Measurements from ENCODE around the gene LRRC8E. TPM values are rescaled to one million over a fixed set of nuclear protein-coding genes. Genes with fewer than 3 reads are reported as not detected.
"Not testable (repeated sequence)": the region's sequence is repeated elsewhere in the genome, so short reads cannot be mapped to it uniquely, and the experiment has no call there.

The LRRC8E gene
- total RNA-seq, 1 donor from 2014 or later: not detected

DNA sequence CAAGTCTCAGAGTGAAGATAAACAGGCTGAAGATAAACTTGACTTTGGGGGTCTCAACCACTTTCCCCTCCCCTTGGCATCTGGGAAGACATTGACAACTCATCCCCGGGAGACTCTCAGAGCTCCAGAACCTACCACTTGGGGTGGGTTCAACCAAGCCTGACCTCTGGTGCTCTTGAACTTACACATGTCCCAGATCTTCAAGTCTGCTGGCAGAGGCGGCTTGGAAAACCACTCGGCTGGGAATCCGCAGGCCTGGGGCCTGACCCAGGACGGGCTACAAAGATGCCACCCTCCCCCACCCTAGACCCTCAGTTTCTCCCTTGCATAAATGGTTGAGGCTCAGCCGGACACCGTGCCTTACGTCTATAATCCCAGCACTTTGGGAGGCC, 512 bp downstream of the LRRC8E start:
- no peaks in the 10 kb centered on the region for H3K9me3 ChIP-seq
- no peak for DNase-seq (ENCODE audit: low spot score in 2 of 2)
- no peak overlapping the region for H3K27ac ChIP-seq
- TF ChIP-seq, protein P1, sequence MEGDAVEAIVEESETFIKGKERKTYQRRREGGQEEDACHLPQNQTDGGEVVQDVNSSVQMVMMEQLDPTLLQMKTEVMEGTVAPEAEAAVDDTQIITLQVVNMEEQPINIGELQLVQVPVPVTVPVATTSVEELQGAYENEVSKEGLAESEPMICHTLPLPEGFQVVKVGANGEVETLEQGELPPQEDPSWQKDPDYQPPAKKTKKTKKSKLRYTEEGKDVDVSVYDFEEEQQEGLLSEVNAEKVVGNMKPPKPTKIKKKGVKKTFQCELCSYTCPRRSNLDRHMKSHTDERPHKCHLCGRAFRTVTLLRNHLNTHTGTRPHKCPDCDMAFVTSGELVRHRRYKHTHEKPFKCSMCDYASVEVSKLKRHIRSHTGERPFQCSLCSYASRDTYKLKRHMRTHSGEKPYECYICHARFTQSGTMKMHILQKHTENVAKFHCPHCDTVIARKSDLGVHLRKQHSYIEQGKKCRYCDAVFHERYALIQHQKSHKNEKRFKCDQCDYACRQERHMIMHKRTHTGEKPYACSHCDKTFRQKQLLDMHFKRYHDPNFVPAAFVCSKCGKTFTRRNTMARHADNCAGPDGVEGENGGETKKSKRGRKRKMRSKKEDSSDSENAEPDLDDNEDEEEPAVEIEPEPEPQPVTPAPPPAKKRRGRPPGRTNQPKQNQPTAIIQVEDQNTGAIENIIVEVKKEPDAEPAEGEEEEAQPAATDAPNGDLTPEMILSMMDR (IDR thresholded peaks at IDR 0.05): no peak
- peaks cover 3% of the 10 kb centered on the region for H3K27me3 ChIP-seq
- peak overlapping the region; percentile 16 to 40 for H3K4me3 ChIP-seq
- H3K36me3 ChIP-seq: no peaks in the 10 kb centered on the region
- no peaks in the 10 kb centered on the region for H3K4me1 ChIP-seq
- intact Hi-C loops (cut with DNase I): no loop called here

DNA sequence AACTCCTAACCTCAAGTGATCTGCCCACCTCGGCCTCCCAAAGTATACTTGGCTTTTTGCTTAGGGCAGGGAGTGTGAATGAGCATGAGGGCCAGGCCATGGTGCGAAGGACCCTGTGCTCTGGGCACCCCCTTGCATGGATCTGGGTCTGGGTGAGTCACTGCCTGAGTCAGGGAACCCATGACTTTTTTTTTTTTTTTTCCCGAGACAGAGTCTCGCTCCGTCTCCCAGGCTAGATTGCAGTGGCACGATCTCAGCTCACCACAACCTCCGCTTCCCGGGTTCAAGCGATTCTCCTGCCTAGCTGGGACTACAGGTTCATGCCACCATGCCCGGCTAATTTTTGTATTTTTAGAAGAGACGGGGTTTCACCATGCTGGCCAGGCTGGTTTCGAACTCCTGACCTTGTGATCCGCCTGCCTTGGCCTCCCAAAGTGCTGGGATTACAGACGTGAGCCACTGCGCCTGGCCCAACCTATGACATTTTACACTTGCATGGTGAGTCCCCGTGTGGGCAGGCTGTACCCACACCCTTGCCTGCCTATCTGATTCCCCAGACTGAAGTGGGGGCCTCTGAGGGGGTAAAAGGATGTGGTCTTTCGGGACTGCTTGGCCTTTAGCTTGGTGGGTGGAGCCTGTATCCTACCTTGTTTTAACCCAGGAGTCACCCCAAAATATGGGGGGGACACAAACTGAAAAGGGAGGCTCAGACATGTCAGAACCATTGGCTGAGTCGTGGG, 5.2 kb downstream of the LRRC8E start:
- not testable (repeated sequence) for H3K27me3 ChIP-seq; H3K4me3 ChIP-seq; DNase-seq (ENCODE audit: low spot score in 2 of 2)

DNA sequence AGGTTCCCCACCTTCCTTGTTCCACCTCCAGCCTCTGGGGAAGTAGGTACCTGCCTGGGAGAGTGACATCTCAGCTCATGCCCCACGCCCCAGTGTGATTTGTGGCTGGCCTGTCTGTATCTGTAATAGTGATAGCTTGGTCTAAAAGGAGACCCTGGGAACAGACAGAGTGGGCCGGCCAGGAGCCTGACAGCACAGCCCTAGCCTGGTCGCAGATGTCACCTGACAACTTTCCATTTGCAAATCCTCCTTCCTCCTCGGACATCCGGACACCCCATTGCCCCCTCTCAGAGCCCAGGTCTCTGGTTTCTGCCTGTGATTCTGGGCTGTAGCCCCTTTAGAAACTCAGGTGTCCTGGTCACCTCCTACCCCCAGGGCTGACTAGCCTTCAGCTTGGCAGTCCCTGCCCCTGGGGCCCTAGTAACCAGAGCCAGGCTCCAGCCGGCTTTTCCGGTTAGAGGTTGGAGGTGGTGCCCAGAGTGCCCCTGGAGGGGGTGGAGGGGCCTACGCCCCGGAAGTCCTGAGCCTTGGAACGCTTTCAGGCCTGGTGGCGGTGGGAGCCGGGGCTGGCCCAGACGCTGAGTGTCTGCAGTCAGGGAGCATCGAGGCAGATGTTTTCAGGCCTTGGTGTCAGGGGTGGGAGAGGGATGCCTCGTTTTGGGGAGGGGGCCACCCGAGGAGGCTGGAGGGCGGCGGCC, 6.5 kb downstream of the LRRC8E start:
- Histone ChIP-seq H3K4me1 (no peaks in the 10 kb centered on the region), H3K27ac (no peak overlapping the region), H3K4me3 (no peak overlapping the region), H3K27me3 (no peaks in the 10 kb centered on the region), H3K36me3 (no peaks in the 10 kb centered on the region), H3K9me3 (no peaks in the 10 kb centered on the region)
- intact Hi-C loops (cut with DNase I): no loop called here
- TF ChIP-seq, protein P1 (IDR thresholded peaks at IDR 0.05): no peak
- DNase-seq (ENCODE audit: low spot score in 2 of 2): no peak

More for the DNA sequence above, 5.2 kb downstream of the LRRC8E start:
- H3K9me3 ChIP-seq; intact Hi-C loops (cut with DNase I); H3K4me1 ChIP-seq; H3K36me3 ChIP-seq; H3K27ac ChIP-seq: not testable (repeated sequence)

DNA sequence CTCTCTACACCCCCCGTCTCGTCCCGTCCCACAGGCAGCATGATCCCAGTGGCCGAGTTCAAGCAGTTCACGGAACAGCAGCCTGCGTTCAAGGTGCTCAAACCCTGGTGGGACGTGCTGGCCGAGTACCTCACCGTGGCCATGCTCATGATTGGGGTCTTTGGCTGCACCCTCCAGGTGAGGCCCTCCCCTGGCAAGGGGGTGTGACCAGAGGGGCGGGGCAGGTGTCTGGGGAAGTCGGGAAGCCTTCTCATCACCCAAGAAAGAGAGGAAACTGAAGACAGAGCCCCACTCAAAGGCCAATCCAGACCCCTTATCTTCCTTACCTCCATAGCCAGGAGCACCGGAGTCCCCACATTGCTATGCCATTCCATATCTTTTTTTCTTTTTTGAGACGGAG, 7.3 kb downstream of the LRRC8E start:
- Histone ChIP-seq H3K27me3 (no peaks in the 10 kb centered on the region), H3K4me1 (no peaks in the 10 kb centered on the region), H3K9me3 (no peaks in the 10 kb centered on the region), H3K27ac (no peak overlapping the region), H3K4me3 (no peak overlapping the region), H3K36me3 (no peaks in the 10 kb centered on the region)
- intact Hi-C loops (cut with DNase I): no loop called here
- TF ChIP-seq, protein P1 (IDR thresholded peaks at IDR 0.05): no peak
- no peak for DNase-seq (ENCODE audit: low spot score in 2 of 2)

DNA sequence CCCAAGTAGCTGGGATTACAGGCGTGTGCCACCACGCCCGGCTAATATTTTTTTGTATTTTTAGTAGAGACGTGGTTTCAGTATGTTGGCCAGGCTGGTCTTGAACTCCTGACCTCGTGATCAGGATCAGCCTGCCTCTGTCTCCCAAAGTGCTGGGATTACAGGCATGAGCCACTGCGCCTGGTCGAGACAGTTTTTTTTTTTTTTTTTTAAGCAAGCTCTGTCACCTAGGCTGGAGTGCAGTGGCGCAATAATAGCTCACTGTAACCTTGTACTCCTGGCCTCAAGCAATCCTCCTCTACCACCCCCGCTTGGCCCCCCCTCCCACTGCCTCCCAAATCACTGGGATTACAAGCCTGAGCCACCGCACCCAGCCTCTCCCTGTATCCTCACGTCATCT, 9.0 kb downstream of the LRRC8E start:
- DNase-seq (ENCODE audit: low spot score in 2 of 2): no peak
- H3K36me3 ChIP-seq: no peaks in the 10 kb centered on the region
- TF ChIP-seq, protein P1 (IDR thresholded peaks at IDR 0.05): no peak

DNA sequence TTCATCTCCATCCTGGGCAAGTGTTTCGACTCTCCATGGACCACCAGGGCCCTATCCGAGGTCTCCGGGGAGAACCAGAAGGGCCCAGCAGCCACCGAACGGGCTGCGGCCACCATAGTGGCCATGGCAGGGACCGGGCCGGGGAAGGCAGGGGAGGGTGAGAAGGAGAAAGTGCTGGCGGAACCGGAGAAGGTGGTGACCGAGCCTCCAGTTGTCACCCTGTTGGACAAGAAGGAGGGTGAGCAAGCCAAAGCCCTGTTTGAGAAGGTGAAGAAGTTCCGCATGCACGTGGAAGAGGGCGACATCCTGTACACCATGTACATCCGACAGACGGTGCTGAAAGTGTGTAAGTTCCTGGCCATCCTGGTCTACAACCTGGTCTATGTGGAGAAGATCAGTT, 10.7 kb downstream of the LRRC8E start:
- intact Hi-C loops (cut with DNase I): no loop called here

More for the DNA sequence above, 9.0 kb downstream of the LRRC8E start:
- Histone ChIP-seq H3K27me3 (no peaks in the 10 kb centered on the region), H3K9me3 (no peaks in the 10 kb centered on the region), H3K4me3 (no peak overlapping the region), H3K27ac (no peak overlapping the region), H3K4me1 (no peaks in the 10 kb centered on the region)
- intact Hi-C loops (cut with DNase I): no loop called here

More for the DNA sequence above, 10.7 kb downstream of the LRRC8E start:
- Histone ChIP-seq H3K36me3 (no peaks in the 10 kb centered on the region), H3K27ac (no peak overlapping the region), H3K27me3 (no peaks in the 10 kb centered on the region), H3K9me3 (no peaks in the 10 kb centered on the region), H3K4me1 (peaks cover 0 to 7% of the 10 kb centered on the region in 2 donors), H3K4me3 (no peak overlapping the region)
- DNase-seq (ENCODE audit: low spot score in 2 of 2): no peak
- TF ChIP-seq, protein P1 (IDR thresholded peaks at IDR 0.05): no peak

Measured in ascending aorta (tissue), 2 donors.